T-cell (primary cell): ENCODE measurements around the gene NFKBIB. TPM values are rescaled to one million over a fixed set of nuclear protein-coding genes. Genes with fewer than 3 reads are reported as not detected.

ENCODE experiments used
- ATAC-seq, 4 experiments: fragments of 200-7000 bp in 3 of 4; fragments of 150-1000 bp in 1 of 4; cut with Tn5 transposase; replicated peaks in 1 of 4; 1 replicate in 3 of 4; 2 replicates in 1 of 4; pipeline ENCODE4 v1.10.0; 2021; ENCODE audit warnings: moderate library complexity in 3 of 4, mild to moderate bottlenecking in 2 of 4, moderate number of reproducible peaks in 1 of 4
- CTCF ChIA-PET, 2 donors: fragments of 300-600 bp; sonication (Branson Sonifier 250); formaldehyde crosslinking; loops; one replicate each; lab custom pipeline; 2022; ENCODE audit warnings: antibody characterized with exemption in 2 of 2; lab: Charles Lee
- POLR2A ChIA-PET, 2 donors: fragments of 300-600 bp; sonication (Branson Sonifier 250); formaldehyde crosslinking; loops; one replicate each; lab custom pipeline; 2022; ENCODE audit warnings: antibody characterized with exemption in 2 of 2; lab: Charles Lee
- DNase-seq, 35 experiments: peaks; one replicate each; pipeline versions ENCODE4 v3.0.0 to v3.0.0-alpha.2; 2013 to 2023
- H3K27ac ChIP-seq: one replicate; pipeline ENCODE4 v1.5.1; 2013; ENCODE audit warnings: low read length
- H3K27me3 ChIP-seq, 2 experiments: replicated peaks in 1 of 2; 1 replicate in 1 of 2; 2 replicates in 1 of 2; pipeline versions ENCODE4 v1.6.1 to v1.7.0; 2013; ENCODE audit warnings: low read length in 1 of 2, mixed read lengths in 1 of 2; ENCODE audit not compliant: control insufficient read depth in 2 of 2, insufficient read depth in 2 of 2; ENCODE audit errors: extremely low read depth in 1 of 2
- H3K36me3 ChIP-seq, 2 donors: 1 replicate in 1 of 2; 2 replicates in 1 of 2; pipeline versions ENCODE4 v1.6.1 to v1.7.0; 2013; ENCODE audit warnings: low read length in 1 of 2; ENCODE audit not compliant: control insufficient read depth in 2 of 2, insufficient read depth in 1 of 2; ENCODE audit errors: extremely low read depth in 1 of 2
- H3K4me1 ChIP-seq, 2 experiments: 1 replicate in 1 of 2; 2 replicates in 1 of 2; pipeline versions ENCODE4 v1.6.1 to v1.7.0; 2013; ENCODE audit warnings: low read length in 2 of 2, mixed read lengths in 1 of 2; ENCODE audit not compliant: insufficient read depth in 2 of 2, control insufficient read depth in 1 of 2; ENCODE audit errors: extremely low read depth in 1 of 2
- H3K4me3 ChIP-seq, 2 donors: 1 replicate in 1 of 2; 2 replicates in 1 of 2; pipeline versions ENCODE4 v1.5.1 to v1.7.0; 2013; ENCODE audit warnings: mild to moderate bottlenecking in 2 of 2, low read length in 1 of 2, moderate library complexity in 1 of 2; ENCODE audit not compliant: control insufficient read depth in 1 of 2; ENCODE audit errors: extremely low read depth in 1 of 2
- H3K9me3 ChIP-seq: 2 replicates; pipeline ENCODE4 v1.7.0; 2013
- H3K27ac Mint-ChIP-seq, 2 donors: one replicate each; pipeline ENCODE4 v1.8.0; 2020 to 2021; ENCODE audit warnings: mild to moderate bottlenecking in 2 of 2, mixed read lengths in 2 of 2
- H3K27me3 Mint-ChIP-seq, 2 donors: one replicate each; pipeline ENCODE4 v1.8.0; 2021 to 2022; ENCODE audit warnings: mixed read lengths in 2 of 2
- H3K36me3 Mint-ChIP-seq: one replicate; pipeline ENCODE4 v1.8.0; 2021; ENCODE audit warnings: mixed read lengths
- H3K4me1 Mint-ChIP-seq, 3 donors: one replicate each; pipeline ENCODE4 v1.8.0; 2020 to 2022; ENCODE audit warnings: mixed read lengths in 3 of 3, mild to moderate bottlenecking in 1 of 3
- H3K4me3 Mint-ChIP-seq, 3 donors: one replicate each; pipeline ENCODE4 v1.8.0; 2020 to 2022; ENCODE audit warnings: mild to moderate bottlenecking in 3 of 3, mixed read lengths in 3 of 3, moderate library complexity in 3 of 3
- H3K9me3 Mint-ChIP-seq, 3 donors: one replicate each; pipeline ENCODE4 v1.8.0; 2020 to 2022; ENCODE audit warnings: mixed read lengths in 3 of 3
- WGBS: methylation state at CpG from one replicate; pipeline ENCODE4 v1.1.5; 2013; ENCODE audit warnings: missing lambda C conversion rate; ENCODE audit not compliant: insufficient coverage; 5-methylcytosine and 5-hydroxymethylcytosine counted together
- total RNA-seq, 35 experiments: library from RNA in 6 of 35; stranded (reverse) in 6 of 35; fragments of 120-200 nt in 1 of 35; gene quantifications; one replicate each; pipeline versions ENCODE4 v1.2.1 to v1.2.4 and lab custom pipeline; 2013 to 2026

NFKBIB gene
- total RNA-seq, 5 donors from 2014 or later (not counting 1 experiment from before 2014, with no cell fraction given), result 31.9 to 36.8 (median 33.9) TPM

- H3K27me3 ChIP-seq, result no peaks in the 10 kb centered on the region
- CTCF ChIA-PET, result no interaction called here
Observed at GRCh38 chr19:38922482-38922881, 22.7 kb downstream of the NFKBIB start.

DNA sequence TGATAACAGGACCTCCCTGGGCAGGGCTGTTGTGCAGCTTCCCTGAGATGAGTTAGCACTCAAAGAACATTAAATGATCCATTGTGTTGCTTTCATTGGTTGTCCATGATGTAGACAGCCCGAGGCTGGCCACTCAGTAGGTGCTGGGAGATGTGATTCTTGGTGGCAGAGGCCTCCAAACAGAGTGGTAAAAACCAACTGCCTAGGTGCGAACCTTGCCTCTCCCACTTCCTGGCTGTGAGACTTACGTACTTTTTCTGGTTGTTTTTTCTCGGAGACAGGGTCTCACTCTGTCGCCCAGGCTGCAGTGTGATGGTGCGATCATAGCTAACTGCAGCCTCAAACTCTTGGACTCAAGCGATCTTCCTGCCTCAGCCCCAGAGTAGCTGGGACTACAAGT is 24.6 kb downstream of the NFKBIB start:
- H3K27ac ChIP-seq, result peak overlapping the region; percentile 81
- H3K27me3 Mint-ChIP-seq, result no peaks in the 10 kb centered on the region
- no peaks in the 10 kb centered on the region for H3K9me3 Mint-ChIP-seq
- H3K36me3 ChIP-seq, result peaks cover 12 to 15% of the 10 kb centered on the region in 2 donors
- no peak overlapping the region for H3K4me3 ChIP-seq
- WGBS, result 64% methylated on average over 7 of the region's 7 CpGs
- H3K36me3 Mint-ChIP-seq, result peaks cover 27% of the 10 kb centered on the region
- DNase-seq (peak in 23 of 35 experiments; percentile 7 to 67 (median 33)), ATAC-seq (peak in 2 of 4 experiments; percentile 63 to 69)
- H3K9me3 ChIP-seq, result no peaks in the 10 kb centered on the region
- H3K27me3 ChIP-seq, result no peaks in the 10 kb centered on the region
- ChIA-PET POLR2A (interaction anchor here (0.5 to 1.1 kb wide), 3 partner anchors 38 to 358 kb away, joined by 3 read pairs; no protein-coding TSS in a partner anchor), CTCF (no interaction called here)
- H3K27ac Mint-ChIP-seq, result peak overlapping the region in 1 of 2 donors; percentile 17
- H3K4me1 Mint-ChIP-seq, result peaks cover 7 to 30% (median 8%) of the 10 kb centered on the region in 3 donors
- no peak overlapping the region for H3K4me3 Mint-ChIP-seq
- peaks cover 0 to 59% of the 10 kb centered on the region in 2 experiments for H3K4me1 ChIP-seq

More at GRCh38 chr19:38922482-38922881, 22.7 kb downstream of the NFKBIB start:
- no peaks in the 10 kb centered on the region for H3K9me3 Mint-ChIP-seq
- H3K4me1 Mint-ChIP-seq, result peaks cover 0 to 11% (median 0%) of the 10 kb centered on the region in 3 donors
- POLR2A ChIA-PET, result no interaction called here
- H3K9me3 ChIP-seq, result no peaks in the 10 kb centered on the region
- H3K27ac ChIP-seq, result no peak overlapping the region
- DNase-seq (no peak), ATAC-seq (no peak)
- peaks cover 12 to 15% of the 10 kb centered on the region in 2 donors for H3K36me3 ChIP-seq
- H3K4me1 ChIP-seq, result peaks cover 0 to 41% of the 10 kb centered on the region in 2 experiments
- WGBS, result 92% methylated on average over 2 of the region's 5 CpGs
- no peak overlapping the region for H3K4me3 ChIP-seq
- H3K4me3 Mint-ChIP-seq, result no peak overlapping the region
- H3K27ac Mint-ChIP-seq, result no peak overlapping the region
- no peaks in the 10 kb centered on the region for H3K27me3 Mint-ChIP-seq
- peaks cover 21% of the 10 kb centered on the region for H3K36me3 Mint-ChIP-seq

DNA sequence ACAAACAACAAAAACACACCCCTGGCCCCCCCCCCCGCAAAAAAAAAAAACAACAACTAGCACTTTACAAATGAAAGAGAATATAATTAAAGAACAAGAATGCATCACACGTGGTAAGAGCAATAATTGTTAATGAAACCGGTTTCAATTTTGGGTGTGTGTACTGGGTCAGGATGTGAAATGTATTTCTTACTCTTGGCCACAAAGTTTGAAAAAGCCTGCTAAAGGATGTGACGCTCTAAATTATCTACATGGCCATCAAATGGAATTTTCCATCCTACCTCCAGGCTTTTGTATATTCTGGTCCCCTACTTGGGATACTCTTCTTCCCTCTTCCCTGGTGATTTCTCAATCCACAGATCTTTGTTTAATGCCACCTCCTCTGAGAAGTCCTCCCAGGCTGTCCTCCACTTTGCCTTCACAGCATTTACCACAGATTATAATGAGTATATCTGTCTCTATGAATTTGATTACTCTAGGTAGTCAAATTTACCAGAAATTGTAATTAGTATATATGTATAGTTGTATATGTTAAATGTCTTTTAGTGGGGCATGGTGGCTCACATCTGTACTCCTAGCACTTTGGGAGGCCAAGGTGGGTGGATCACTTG is 28.7 kb downstream of the NFKBIB start:
- Histone ChIP-seq H3K9me3 (no peaks in the 10 kb centered on the region), H3K4me3 (no peak overlapping the region), H3K4me1 (peaks cover 10 to 90% of the 10 kb centered on the region in 2 experiments), H3K27ac (peak overlapping the region; percentile 86), H3K27me3 (no peaks in the 10 kb centered on the region), H3K36me3 (peaks cover 12 to 16% of the 10 kb centered on the region in 2 donors)
- peaks cover 20% of the 10 kb centered on the region for H3K36me3 Mint-ChIP-seq
- H3K4me1 Mint-ChIP-seq, result peaks cover 34 to 57% (median 39%) of the 10 kb centered on the region in 3 donors
- DNase-seq (peak in 1 of 35 experiments; percentile 55), ATAC-seq (no peak)
- peak overlapping the region; percentile 40 to 45 for H3K27ac Mint-ChIP-seq
- H3K4me3 Mint-ChIP-seq, result peak overlapping the region in 2 of 3 donors; percentile 21 to 27
- no peaks in the 10 kb centered on the region for H3K9me3 Mint-ChIP-seq
- 60% methylated on average over 1 of the region's 4 CpGs for WGBS
- POLR2A ChIA-PET, result interaction anchor here in 1 of 2 donors (0.7 kb wide), 1 partner anchor 186 kb away, joined by 3 read pairs; no protein-coding TSS in a partner anchor
- CTCF ChIA-PET, result interaction anchor here (0.7 to 1.0 kb wide), 2 partner anchors 12 to 28 kb away, joined by 7 to 8 read pairs; partner anchors contain the start of genes NFKBIB (in 1 of the 2) and SIRT2 (in 1 of the 2)
- no peaks in the 10 kb centered on the region for H3K27me3 Mint-ChIP-seq

GRCh38 chr19:38929929-38930775 is 30.4 kb downstream of the NFKBIB start, which contains the start of gene SARS2:
Gene SARS2, minus strand, starts transcription at chr19:38930763. Its CDS starts 27 bp downstream, at chr19:38930736.
- Mint-ChIP-seq H3K27ac (peak within 1 kb of the TSS; percentile 96 to 99), H3K4me3 (peak within 1 kb of the TSS; percentile 97 to 99 (median 97)), H3K4me1 (peaks cover 34 to 53% (median 39%) of the 10 kb centered on the region in 3 donors), H3K9me3 (peaks cover 0 to 5% (median 0%) of the 10 kb centered on the region in 3 donors), H3K27me3 (no peaks in the 10 kb centered on the region), H3K36me3 (peaks cover 21% of the 10 kb centered on the region)
- ChIA-PET POLR2A (interaction anchor here (0.5 to 2.3 kb wide), 5 partner anchors 24 to 542 kb away, joined by 4 to 23 read pairs (median 8); partner anchors contain the start of genes GGN (in 1 of the 2), NFKBIB (in 1 of the 2) and SIRT2 (in 1 of the 2)), CTCF (interaction anchor here (0.5 to 2.2 kb wide), 23 partner anchors 10 to 556 kb away, joined by 3 to 33 read pairs (median 5); partner anchors contain the start of genes ACTN4 (in 1 of the 2), ECH1 (in 1 of the 2), EIF3K (in 1 of the 2) and FAM98C (in 1 of the 2))
- ATAC-seq, result peak; percentile 63 to 77 (median 70)
- peak in 32 of 35 experiments; percentile 84 to 98 (median 90) for DNase-seq
- Histone ChIP-seq H3K4me1 (peaks cover 10 to 74% of the 10 kb centered on the region in 2 experiments), H3K36me3 (peaks cover 15 to 20% of the 10 kb centered on the region in 2 donors), H3K9me3 (no peaks in the 10 kb centered on the region), H3K27me3 (no peaks in the 10 kb centered on the region), H3K4me3 (peak within 1 kb of the TSS; percentile 86 to 89), H3K27ac (peak within 1 kb of the TSS; percentile 86)
- WGBS, result under 1% methylated on average over 45 of the region's 49 CpGs

DNA sequence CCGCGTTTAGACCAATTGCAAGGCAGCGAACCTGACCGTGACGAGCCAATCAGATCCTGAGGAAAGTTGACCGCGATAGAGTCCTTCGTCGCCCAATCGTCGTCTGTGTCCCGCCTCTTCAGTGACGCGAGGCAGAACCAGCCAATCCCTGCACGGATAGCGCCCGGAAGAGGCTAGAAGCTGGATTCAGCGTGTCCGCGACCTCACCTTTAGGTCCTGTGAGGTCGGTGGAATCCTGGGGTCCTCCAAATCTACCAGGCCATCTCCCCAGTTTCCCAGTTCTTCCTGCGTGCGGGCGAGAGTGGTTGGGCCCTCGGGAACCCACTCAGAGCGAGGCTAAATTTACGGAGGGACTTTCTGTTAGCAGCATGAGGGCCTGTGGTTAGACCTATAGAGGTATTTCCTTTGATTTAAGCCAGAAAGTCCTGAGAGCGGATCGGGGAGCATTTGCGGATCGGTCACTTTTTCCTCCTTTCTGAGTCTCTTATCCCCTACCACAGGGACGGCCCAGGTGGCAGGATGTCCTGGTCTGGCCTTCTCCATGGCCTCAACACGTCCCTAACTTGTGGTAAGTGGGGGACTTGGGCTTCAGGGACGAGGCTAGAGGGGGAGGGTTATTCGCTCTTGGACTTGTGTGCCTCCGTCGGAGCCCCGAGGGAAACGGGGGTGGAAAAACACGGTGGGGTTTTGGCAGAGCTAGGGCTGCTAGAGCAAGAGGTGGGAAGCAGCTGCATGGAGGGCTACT is 31.2 kb downstream of the NFKBIB start, which contains the start of gene MRPS12:
TSS of gene MRPS12 (plus strand) at position 169 of the 745 bp plus-strand sequence. CDS start at position 520, 351 bp downstream.
- Mint-ChIP-seq H3K4me3 (peak within 1 kb of the TSS; percentile 97 to 99 (median 97)), H3K9me3 (peaks cover 0 to 5% (median 4%) of the 10 kb centered on the region in 3 donors), H3K36me3 (peaks cover 23% of the 10 kb centered on the region), H3K27me3 (no peaks in the 10 kb centered on the region), H3K4me1 (peaks cover 34 to 50% (median 39%) of the 10 kb centered on the region in 3 donors), H3K27ac (peak within 1 kb of the TSS; percentile 96 to 99)
- Histone ChIP-seq H3K27ac (peak within 1 kb of the TSS; percentile 86), H3K4me3 (peak within 1 kb of the TSS; percentile 86 to 89), H3K36me3 (peaks cover 15 to 20% of the 10 kb centered on the region in 2 donors), H3K27me3 (no peaks in the 10 kb centered on the region), H3K9me3 (no peaks in the 10 kb centered on the region), H3K4me1 (peaks cover 10 to 67% of the 10 kb centered on the region in 2 experiments)
- WGBS, result under 1% methylated on average over 31 of the region's 40 CpGs
- DNase-seq (peak in 33 of 35 experiments; percentile 96 to 100 (median 98)), ATAC-seq (peak; percentile 93 to 95 (median 95))
- ChIA-PET CTCF (interaction anchor here (0.5 to 2.2 kb wide), 23 partner anchors 9 to 557 kb away, joined by 3 to 33 read pairs (median 5); partner anchors contain the start of genes ACTN4 (in 1 of the 2), ECH1 (in 1 of the 2), EIF3K (in 1 of the 2) and FAM98C (in 1 of the 2)), POLR2A (interaction anchor here in 1 of 2 donors (0.5 to 2.3 kb wide), 4 partner anchors 24 to 543 kb away, joined by 3 to 11 read pairs (median 6); partner anchors contain the start of genes GGN, NFKBIB and SIRT2)
